ENCODE data around the gene SPO11. TPM values are rescaled to one million over a fixed set of nuclear protein-coding genes. Genes with fewer than 3 reads are reported as not detected.

The SPO11 gene
- total RNA-seq, 2 donors from 2014 or later: not detected

DNA sequence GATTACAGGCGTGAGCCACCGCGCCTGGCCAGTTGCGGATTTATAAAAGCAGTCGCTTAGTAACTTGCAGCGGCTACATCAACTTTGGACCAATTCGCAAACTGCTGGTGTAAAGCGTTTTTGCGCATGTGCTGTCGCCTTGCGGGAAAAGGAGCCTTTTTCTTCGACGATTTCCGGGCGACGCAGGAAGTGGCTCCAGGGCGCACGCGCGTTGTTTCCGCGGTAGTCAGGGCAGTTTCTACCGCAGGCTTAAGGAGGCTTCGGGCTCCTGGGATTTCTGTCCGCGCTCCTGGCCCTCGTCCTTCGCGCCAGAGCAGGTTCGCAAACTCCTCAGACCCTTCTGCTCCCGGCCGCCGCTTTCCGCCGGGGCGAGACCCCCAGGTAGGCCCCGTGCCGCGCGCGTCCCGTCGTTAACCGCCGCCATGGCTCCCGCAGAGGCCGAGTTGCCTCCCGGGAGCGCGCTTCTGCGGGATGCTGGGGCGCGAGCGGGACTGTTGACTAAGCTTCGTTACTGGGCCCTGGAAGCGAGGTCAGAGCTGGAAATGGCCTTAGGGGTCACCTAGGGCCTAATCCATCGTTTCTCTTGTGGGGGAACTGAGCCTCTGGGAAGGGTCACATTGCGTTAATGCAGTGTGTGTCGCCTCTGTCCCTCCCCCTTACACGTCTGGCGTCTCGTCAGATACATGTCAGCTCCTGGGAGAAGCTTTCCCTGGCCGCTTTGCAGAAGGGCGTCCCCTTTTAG, 21.6 kb downstream of the SPO11 start, which contains the start of gene RAE1:
RAE1 (plus strand) TSS at position 214 of the 742 bp plus-strand sequence. CDS start 2,784 bp downstream, outside the sequence.
- Histone ChIP-seq H3K9me3 (no peaks in the 10 kb centered on the region), H3K27me3 (no peaks in the 10 kb centered on the region), H3K36me3 (no peaks in the 10 kb centered on the region), H3K4me3 (peak within 1 kb of the TSS; percentile 79 to 85), H3K27ac (peak within 1 kb of the TSS; percentile 82 to 87), H3K4me1 (peaks cover 0 to 13% of the 10 kb centered on the region in 2 donors)
- peak; percentile 92 for DNase-seq (ENCODE audit: low spot score)
- TF ChIP-seq, protein P1, sequence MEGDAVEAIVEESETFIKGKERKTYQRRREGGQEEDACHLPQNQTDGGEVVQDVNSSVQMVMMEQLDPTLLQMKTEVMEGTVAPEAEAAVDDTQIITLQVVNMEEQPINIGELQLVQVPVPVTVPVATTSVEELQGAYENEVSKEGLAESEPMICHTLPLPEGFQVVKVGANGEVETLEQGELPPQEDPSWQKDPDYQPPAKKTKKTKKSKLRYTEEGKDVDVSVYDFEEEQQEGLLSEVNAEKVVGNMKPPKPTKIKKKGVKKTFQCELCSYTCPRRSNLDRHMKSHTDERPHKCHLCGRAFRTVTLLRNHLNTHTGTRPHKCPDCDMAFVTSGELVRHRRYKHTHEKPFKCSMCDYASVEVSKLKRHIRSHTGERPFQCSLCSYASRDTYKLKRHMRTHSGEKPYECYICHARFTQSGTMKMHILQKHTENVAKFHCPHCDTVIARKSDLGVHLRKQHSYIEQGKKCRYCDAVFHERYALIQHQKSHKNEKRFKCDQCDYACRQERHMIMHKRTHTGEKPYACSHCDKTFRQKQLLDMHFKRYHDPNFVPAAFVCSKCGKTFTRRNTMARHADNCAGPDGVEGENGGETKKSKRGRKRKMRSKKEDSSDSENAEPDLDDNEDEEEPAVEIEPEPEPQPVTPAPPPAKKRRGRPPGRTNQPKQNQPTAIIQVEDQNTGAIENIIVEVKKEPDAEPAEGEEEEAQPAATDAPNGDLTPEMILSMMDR (IDR thresholded peaks at IDR 0.05): no peak

GRCh38 chr20:57352305-57352704, 22.7 kb downstream of the SPO11 start:
- TF ChIP-seq, protein P1 (IDR thresholded peaks at IDR 0.05): no peak
- DNase-seq (ENCODE audit: low spot score): no peak
- H3K4me3 ChIP-seq: peak overlapping the region in 1 of 2 donors; percentile 85
- H3K4me1 ChIP-seq: peaks cover 0 to 13% of the 10 kb centered on the region in 2 donors
- H3K27me3 ChIP-seq: no peaks in the 10 kb centered on the region
- H3K27ac ChIP-seq: no peak overlapping the region
- H3K9me3 ChIP-seq: no peaks in the 10 kb centered on the region
- no peaks in the 10 kb centered on the region for H3K36me3 ChIP-seq

GRCh38 chr20:57353351-57353750, 23.7 kb downstream of the SPO11 start:
- no peak for DNase-seq (ENCODE audit: low spot score)
- H3K36me3 ChIP-seq: no peaks in the 10 kb centered on the region
- H3K4me1 ChIP-seq: peaks cover 0 to 13% of the 10 kb centered on the region in 2 donors
- H3K4me3 ChIP-seq: no peak overlapping the region
- no peaks in the 10 kb centered on the region for H3K27me3 ChIP-seq
- H3K27ac ChIP-seq: no peak overlapping the region
- TF ChIP-seq, protein P1 (IDR thresholded peaks at IDR 0.05): no peak
- H3K9me3 ChIP-seq: no peaks in the 10 kb centered on the region

- H3K4me1 ChIP-seq: no peaks in the 10 kb centered on the region
- H3K9me3 ChIP-seq: no peaks in the 10 kb centered on the region
- H3K27me3 ChIP-seq: no peaks in the 10 kb centered on the region
- H3K36me3 ChIP-seq: peaks cover 40% of the 10 kb centered on the region
- H3K27ac ChIP-seq: no peak overlapping the region
- DNase-seq (ENCODE audit: low spot score): no peak
- TF ChIP-seq, protein P1 (IDR thresholded peaks at IDR 0.05): no peak
- H3K4me3 ChIP-seq: no peak overlapping the region
Measured at GRCh38 chr20:57361517-57361916, 31.9 kb downstream of the SPO11 start.

DNA sequence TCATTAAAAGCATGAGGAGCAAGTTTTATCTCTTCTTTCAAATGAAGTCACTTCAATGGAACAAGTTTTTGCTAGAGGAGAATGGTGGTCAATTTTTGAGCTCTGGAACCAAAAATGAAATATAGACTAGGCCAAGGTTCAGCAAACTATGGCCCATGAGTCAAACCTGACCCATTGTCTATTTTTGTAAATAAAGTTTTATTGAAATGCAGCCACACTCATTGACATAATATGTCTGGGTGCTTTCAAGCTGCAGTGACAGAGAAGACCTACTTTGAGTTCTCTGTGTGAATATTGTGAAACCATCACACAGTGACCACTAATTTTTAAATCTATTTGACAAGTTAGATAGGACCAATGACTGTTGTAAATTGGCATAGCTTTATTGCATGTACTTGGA, 34.8 kb downstream of the SPO11 start:
- H3K4me3 ChIP-seq: no peak overlapping the region
- H3K27me3 ChIP-seq: no peaks in the 10 kb centered on the region
- H3K9me3 ChIP-seq: no peaks in the 10 kb centered on the region
- TF ChIP-seq, protein P1 (IDR thresholded peaks at IDR 0.05): no peak
- peaks cover 69% of the 10 kb centered on the region for H3K36me3 ChIP-seq
- no peaks in the 10 kb centered on the region for H3K4me1 ChIP-seq
- H3K27ac ChIP-seq: no peak overlapping the region
- DNase-seq (ENCODE audit: low spot score): no peak

Measured in right atrium auricular region (tissue), 2 donors.